HCT116 (cell line): ENCODE data around the gene SEC24D.

ENCODE experiments used
- CTCF ChIP-seq, 3 experiments: fragments of 200-600 bp in 1 of 3; sonication (generic) in 1 of 3; IDR thresholded peaks in 2 of 3; conservative IDR thresholded peaks in 1 of 3; 2 replicates each; pipeline ENCODE4 v1.5.1; 2012 to 2017; ENCODE audit warnings: low read depth in 2 of 3, low read length in 2 of 3, antibody characterized with exemption in 1 of 3, borderline replicate concordance in 1 of 3, control low read depth in 1 of 3, mild to moderate bottlenecking in 1 of 3, mixed read lengths in 1 of 3, mixed run types in 1 of 3, moderate library complexity in 1 of 3; ENCODE audit not compliant: insufficient read depth in 1 of 3
- FOSL1 ChIP-seq: IDR thresholded peaks from 2 replicates; pipeline ENCODE4 v1.6.1; 2012; ENCODE audit warnings: low read depth

GRCh38 chr4:118729287-118730286, 106.3 kb downstream of the SEC24D start:
- no peak for TF ChIP-seq CTCF (IDR thresholded peaks at IDR 0.05 in 2 of 3, conservative IDR thresholded peaks at IDR 0.05 in 1 of 3; ENCODE audit: borderline replicate concordance in 1 of 3, insufficient read depth in 1 of 3, low read depth in 2 of 3, low read length in 2 of 3)
- TF ChIP-seq FOSL1 = no peak
